Measurements from ENCODE around the gene SLC6A3. TPM values are rescaled to one million over a fixed set of nuclear protein-coding genes. Genes with fewer than 3 reads are reported as not detected.
"Not testable (repeated sequence)": the region's sequence is repeated elsewhere in the genome, so short reads cannot be mapped to it uniquely, and the experiment has no call there.

Gene SLC6A3
- total RNA-seq, 1 experiment from 2014 or later: not detected

GRCh38 chr5:1422522-1422921 is 22.7 kb downstream of the SLC6A3 start:
- not testable (repeated sequence) for DNase-seq (ENCODE audit: low spot score)

- DNase-seq (ENCODE audit: low spot score): no peak
Observed at GRCh38 chr5:1421521-1422341, 23.5 kb downstream of the SLC6A3 start.

DNA sequence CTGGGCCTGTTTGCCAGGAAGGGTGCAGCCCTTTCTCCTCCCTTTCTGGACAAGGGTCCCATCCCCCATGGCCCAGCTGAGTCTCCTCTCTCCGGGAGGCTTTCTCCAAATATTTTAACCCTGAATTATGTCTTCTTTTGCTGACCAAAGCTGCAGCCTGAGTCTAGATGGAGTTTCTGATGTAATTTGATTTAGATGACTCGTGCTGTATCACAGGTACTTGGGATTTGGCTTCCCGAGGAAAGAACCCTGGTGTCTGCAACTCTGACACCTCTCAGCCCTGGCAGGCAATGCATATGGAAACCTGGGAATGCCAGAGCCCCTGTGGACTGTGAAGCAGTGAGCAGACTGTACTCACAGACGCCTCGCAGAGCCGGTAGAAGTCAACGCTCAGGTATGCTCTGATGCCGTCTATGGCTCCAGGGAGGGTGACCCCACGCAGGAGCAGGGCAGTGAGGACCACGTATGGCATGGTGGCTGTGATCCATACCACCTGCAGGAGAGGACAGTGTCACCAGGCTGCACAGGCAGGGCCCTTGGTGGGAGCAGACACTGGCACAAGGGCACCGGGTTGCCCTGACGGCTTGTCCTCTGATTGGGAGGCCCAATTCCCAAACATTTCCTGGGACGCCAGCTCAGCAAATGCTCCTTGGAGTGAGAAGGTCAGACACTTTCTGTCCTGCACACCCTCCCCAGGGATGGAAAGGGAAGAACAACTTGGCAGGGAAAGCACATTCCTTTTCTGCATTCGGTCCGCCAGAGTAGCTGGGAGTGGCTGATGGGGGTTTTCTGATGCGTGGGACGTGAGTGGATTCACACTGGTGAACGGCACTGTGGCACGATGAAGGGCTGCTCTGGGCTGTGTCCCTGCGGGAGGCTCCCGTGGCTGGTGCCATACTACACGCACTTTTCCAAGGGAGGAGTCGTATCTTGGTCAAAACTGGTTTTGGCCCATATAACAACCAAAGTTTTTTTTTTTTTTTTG is 24.7 kb downstream of the SLC6A3 start:
- DNase-seq (ENCODE audit: low spot score): no peak

GRCh38 chr5:1419476-1420210 is 25.6 kb downstream of the SLC6A3 start:
- DNase-seq (ENCODE audit: low spot score): no peak

DNA sequence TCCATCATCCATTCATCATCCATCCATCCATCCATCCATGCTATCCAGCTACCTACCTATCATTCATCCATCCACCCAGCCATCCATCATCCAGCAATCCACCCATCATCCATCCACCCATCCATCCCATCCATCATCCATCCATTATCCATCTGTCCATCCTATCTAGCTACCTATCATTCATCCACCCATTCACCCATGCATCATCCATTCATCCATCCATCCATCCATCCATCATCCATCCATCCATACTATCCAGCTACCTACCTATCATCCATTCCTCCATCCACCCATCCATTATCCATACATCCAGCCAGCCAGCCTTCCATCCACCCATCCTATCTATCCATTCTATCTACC is 26.3 kb downstream of the SLC6A3 start:
- DNase-seq (ENCODE audit: low spot score): no peak

- DNase-seq (ENCODE audit: low spot score): no peak
Observed at GRCh38 chr5:1418238-1418920, 26.9 kb downstream of the SLC6A3 start.

DNA sequence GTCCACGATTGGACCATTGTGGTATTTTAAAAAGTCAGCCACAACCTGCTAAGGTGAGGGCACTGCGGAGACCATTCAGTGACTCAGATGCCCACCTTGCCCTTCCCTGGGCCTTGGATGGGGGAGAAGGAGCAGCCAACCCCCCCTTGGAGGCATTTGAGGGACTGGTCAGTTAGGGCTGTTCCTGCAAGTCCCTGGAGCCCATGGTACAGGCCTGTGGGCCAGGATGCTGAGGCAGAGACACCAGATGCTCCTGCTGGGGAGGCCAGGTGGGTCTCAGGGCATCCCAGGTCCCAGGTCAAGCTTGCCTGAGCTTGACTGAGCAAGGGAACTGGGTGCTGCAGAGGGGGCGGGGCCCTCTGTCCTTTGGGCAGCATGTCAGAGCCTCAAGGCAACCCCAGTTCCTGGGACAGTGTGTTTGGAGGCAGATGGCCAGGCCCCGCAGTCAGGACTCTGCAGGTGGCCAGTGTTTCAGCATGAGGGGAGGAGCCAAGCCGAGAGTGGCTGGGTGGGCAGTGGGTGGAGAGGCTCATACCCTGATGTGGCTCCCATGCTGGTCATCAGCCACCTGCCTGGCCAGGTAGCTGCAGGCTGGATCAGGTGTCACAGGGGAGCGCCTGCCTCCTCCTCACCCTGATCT is 27.5 kb downstream of the SLC6A3 start:
- no peak for DNase-seq (ENCODE audit: low spot score)

- no peak for DNase-seq (ENCODE audit: low spot score)
Observed at GRCh38 chr5:1416856-1417469, 28.3 kb downstream of the SLC6A3 start.

- no peak for DNase-seq (ENCODE audit: low spot score)
Observed at GRCh38 chr5:1415626-1416360, 29.4 kb downstream of the SLC6A3 start.

DNA sequence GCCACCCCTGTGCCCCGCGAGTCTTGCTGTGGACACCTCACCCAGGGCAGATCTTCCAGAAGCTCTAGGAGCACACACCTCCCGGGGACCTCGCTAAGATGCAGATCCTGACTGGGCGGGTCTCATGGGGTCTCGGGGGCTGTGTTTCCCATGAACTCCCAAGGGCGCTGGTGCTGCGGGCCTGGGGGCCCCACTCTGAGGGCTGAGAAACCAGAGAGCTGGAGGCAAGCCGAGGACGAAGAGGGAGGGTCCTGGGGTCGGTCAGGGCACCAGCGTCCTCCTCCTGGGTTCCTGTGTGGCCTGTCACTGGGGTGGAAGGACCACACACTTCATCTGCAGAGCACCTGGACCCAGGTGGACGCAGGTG is 30.2 kb downstream of the SLC6A3 start:
- no peak for DNase-seq (ENCODE audit: low spot score)

DNA sequence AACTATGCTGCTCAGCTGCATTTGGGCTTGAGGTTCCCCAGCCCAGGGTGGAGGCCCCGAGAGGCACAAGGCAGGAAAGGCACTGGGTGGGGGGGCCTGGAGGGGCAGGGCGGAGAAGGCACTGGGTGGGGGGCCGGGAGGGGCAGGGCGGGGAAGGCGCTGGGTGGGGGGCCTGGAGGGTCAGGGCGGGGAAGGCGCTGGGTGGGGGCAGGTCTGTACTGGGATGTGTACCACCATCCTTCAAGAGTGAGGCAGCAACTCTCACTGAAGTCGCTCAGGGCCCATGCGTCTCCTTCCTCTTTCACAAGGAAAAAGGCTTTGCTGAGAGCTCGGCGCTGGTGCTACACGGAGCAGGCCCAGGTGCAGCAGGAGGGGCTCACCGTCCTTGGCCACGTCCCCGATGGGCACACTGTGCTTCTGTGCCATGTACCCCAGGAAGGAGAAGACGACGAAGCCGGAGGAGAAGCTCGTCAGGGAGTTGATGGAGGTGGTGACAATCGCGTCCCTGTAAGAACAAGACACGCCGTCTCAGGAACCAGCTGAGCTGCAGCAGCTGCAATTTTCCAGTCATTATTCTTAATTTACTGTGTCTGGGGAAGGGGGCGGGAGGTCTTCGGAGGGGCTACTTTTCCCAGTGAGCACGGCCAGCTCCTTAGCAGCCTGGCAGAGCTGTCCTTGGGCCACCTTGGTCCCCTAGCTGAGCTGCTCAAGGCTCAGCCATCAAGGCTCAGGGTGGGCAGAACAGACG is 30.8 kb downstream of the SLC6A3 start:
- DNase-seq (ENCODE audit: low spot score): no peak

DNA sequence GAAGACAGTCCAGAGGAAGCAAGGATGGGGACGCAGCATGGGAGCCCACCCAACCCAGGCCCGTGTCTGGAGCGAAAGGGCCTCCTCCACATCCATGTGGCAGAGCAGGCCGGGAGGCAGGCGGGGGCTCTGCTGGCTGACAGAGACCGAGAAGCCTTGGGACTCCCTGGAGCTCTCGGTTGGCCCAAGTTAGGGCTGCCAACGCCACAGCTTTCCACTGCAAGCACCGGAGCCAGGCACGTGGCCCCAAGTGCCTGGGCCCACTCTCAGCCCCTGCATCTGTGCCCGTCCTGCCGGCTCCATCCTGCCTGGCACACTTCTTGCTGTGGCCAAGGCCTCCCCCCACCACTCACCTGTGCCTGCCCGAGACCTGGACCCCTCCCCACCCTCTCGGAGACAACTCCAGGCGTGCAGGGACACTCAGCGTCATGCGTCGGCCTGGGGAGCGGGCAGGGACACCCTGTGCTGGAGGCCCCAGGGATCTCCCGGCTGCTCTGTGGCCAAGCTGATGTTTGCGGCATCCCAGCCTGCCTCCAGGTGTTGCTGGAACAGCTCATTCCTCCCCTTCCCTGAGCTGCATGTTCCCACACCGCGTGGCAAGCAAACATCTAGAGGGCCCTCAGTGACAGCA is 31.5 kb downstream of the SLC6A3 start:
- DNase-seq (ENCODE audit: low spot score): no peak

- DNase-seq (ENCODE audit: low spot score): no peak
Observed at GRCh38 chr5:1413211-1413610, 32.0 kb downstream of the SLC6A3 start.

DNA sequence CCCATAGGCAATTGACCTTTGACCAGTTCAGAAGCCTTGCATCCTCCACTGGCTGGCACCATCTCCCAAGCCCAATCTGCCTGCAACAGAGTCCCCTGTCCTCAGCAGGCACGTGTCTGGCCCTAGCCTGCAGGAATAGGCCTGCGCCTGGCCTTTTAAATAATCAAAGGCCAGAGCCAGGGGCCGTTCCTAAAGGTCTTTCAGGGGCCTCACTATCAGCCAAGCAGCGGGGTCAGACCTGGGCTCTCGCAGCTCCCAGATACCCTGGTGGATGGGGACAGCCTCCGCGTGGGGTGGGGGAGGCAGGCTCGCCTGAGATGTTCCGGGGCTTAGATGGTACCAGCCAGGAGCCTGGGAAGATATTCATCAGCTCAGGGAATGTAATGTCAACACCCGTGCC is 32.6 kb downstream of the SLC6A3 start:
- DNase-seq (ENCODE audit: low spot score): no peak

GRCh38 chr5:1412163-1412562 is 33.1 kb downstream of the SLC6A3 start:
- DNase-seq (ENCODE audit: low spot score): no peak

DNA sequence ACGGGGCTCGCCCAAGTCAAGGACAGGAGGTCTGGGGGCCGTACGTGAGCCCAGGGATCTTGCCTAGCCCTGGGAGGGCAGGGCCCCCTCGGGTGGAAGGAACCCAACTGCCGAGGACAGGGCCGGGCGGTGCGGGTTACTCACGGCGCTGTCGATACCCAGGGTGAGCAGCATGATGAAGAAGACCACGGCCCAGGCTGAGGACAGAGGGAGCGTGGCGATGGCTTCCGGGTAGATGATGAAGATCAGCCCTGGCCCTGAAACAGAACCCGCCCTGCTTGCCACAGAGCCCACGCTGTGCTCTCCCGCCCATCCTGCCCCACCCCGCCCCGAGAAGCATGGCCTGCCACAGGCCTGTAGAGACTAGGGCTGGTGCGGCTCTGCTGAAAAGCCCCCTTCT is 34.1 kb downstream of the SLC6A3 start:
- no peak for DNase-seq (ENCODE audit: low spot score)

DNA sequence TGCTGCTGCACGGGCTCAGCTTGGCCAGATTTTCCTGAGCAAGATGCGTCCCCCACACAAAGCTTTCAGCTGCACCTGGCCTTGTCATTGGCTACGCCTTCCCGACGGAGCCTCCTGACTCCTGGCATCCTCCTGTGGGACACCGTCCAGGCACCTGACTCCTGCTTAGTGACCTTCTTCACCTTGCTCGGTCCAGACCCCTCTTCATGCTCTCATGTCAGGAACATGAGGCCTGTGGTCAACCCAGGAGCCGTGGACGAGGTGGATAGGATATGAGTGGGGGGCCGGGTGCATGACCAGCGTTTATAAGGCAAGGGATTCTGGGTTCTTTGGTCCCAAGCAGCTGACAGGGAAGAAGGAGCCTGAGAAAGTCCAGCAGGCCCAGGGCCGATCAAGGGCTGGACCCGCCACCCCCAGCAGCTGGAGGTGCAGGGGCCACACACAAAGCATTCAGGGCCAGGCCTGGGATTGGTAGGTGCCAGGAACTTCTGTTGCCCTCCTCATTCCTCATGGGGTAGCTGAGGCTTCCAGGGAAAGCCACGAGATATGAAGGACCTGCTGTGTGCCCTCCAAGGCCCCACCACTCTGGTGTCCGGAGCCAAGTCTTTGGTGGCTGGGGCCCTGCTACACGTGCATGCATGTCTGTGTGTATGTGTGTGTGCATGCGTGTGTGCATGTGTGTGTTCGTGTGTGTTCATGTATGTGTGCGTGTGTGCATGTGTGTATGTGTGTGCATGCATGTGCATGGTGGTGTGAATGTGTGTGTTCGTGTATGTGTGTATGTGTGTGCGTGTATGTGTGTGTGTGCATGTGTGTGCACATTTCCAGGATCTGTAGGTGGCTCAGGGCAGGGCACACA is 34.9 kb downstream of the SLC6A3 start:
- no peak for DNase-seq (ENCODE audit: low spot score)
